ENCODE data around the gene DHX32.

DNA sequence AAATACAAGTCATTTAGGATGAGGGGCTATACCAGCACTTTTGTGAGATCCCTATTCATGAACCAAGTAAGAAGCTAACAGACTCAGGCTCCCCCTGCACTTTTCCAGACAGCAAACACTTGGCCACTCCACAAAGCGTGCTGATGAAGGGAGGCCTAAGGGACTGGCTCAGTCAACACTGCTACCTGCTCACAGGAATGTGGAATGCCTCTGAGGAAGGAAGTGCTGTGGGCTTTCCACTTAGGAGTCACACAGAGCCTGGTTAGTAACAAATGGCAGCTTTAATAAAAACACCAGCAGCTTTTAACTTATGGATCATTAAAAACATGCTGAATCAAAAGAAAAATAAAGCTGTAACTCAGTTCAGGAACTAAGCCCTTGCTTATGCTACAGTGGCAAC, 73.0 kb downstream of the DHX32 start:
- TF ChIP-seq, protein P1, sequence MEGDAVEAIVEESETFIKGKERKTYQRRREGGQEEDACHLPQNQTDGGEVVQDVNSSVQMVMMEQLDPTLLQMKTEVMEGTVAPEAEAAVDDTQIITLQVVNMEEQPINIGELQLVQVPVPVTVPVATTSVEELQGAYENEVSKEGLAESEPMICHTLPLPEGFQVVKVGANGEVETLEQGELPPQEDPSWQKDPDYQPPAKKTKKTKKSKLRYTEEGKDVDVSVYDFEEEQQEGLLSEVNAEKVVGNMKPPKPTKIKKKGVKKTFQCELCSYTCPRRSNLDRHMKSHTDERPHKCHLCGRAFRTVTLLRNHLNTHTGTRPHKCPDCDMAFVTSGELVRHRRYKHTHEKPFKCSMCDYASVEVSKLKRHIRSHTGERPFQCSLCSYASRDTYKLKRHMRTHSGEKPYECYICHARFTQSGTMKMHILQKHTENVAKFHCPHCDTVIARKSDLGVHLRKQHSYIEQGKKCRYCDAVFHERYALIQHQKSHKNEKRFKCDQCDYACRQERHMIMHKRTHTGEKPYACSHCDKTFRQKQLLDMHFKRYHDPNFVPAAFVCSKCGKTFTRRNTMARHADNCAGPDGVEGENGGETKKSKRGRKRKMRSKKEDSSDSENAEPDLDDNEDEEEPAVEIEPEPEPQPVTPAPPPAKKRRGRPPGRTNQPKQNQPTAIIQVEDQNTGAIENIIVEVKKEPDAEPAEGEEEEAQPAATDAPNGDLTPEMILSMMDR (IDR thresholded peaks at IDR 0.05) = no peak
- no peak for TF ChIP-seq POLR2A (IDR thresholded peaks at IDR 0.05)
